NCI-H2029 (cell line): ENCODE measurements around the gene PBX4.

Experiments used
- DNase-seq: peaks from one replicate; lab custom pipeline; 2025; lab: John Stamatoyannopoulos, UW

PBX4 gene

DNA sequence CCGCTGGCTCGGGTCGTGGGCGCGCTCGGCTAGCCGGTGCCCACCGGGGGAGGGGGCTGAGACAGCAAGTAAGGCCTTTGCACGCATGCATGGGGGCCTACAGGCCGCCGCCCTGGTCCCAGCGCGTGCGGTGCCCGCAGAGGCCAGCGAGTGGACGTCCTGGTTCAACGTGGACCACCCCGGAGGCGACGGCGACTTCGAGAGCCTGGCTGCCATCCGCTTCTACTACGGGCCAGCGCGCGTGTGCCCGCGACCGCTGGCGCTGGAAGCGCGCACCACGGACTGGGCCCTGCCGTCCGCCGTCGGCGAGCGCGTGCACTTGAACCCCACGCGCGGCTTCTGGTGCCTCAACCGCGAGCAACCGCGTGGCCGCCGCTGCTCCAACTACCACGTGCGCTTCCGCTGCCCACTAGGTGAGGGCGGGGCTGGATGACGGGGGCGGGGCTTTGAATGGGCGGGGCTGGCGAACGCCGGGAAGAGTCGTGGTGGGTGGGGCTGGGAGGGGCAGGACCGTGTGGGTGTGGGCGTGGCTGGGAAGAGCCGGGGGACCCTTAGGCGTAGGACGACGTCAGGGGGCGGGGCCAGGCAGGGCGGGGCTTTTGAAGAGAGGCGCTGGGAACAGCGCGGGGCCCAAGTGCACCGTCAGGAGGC lies 78.3 kb downstream of the PBX4 start:
- DNase-seq = no peak

DNA sequence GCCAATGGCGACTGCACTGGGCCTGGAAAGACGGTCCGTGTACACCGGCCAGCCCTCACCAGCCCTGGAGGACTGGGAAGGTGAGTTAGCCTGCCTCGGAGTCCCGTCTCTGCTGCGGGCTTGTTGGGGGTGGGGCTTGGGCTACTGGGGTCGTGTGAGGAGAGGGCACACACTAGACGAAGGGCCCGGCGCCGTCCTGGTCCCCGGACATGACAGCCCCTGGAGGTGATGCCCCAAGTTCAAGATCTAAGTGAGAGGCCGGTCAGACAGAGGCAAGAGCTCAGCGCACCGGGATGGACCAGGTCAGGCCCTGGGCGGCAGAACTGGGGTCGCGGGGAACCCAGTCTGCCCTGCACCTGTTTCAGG lies 78.8 kb downstream of the PBX4 start:
- no peak for DNase-seq

DNA sequence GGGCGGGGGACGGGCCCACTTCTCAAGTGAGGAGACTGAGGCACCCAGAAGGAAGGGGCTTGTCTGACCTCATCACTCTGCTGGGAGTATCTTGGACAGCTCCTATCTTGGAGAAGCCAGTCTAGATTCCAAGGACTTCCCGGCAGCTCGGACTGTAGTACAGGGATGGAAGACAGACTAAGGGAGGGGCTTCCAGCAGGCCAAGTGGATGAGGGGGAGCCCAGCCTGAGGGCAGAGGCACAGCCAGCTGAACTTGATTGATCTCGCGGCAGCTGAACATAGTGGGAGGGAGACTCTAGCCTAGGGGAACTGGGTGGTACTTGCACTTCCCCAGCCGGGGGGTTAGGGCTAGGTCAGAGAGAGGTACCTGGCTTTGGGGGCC lies 79.7 kb downstream of the PBX4 start:
- DNase-seq = no peak

DNA sequence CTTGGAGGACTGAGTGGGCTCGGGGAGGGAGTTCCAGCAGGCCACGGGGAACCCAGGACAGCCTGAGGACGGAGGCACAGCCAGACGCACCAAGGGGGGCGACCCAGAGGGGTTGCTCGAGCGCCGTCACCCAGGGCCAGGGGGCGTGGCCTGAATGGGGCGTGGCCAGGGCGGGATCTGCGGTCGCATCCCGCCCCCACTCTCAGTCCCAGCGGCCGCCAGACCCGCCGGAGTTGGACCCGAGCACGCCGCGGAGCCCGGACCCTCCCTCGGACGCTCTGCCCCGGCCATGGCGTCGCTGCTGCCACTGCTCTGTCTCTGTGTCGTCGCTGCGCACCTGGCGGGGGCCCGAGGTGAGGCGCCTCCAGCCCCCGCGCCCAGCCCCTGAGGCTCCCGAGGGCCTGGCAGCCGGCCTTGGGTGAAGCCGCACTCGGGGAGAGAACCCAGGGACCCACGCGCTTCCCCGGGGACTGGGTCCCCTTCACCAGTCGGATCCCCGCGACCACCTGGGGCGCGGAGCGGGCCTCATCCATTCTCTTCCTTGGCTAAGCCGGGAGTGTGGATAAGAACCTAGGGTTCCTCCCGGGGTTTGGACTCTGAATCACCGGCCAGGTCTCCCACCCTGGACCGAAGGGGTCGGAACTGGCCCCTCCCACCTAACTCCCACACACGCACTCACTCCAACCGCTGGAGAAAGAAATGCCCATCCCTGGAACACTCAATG lies 80.3 kb downstream of the PBX4 start, which contains the start of gene CILP2:
Gene CILP2 (plus strand): TSS at position 205 of the 724 bp plus-strand sequence. CDS start 85 bp downstream, at position 290.
- DNase-seq = no peak

DNA sequence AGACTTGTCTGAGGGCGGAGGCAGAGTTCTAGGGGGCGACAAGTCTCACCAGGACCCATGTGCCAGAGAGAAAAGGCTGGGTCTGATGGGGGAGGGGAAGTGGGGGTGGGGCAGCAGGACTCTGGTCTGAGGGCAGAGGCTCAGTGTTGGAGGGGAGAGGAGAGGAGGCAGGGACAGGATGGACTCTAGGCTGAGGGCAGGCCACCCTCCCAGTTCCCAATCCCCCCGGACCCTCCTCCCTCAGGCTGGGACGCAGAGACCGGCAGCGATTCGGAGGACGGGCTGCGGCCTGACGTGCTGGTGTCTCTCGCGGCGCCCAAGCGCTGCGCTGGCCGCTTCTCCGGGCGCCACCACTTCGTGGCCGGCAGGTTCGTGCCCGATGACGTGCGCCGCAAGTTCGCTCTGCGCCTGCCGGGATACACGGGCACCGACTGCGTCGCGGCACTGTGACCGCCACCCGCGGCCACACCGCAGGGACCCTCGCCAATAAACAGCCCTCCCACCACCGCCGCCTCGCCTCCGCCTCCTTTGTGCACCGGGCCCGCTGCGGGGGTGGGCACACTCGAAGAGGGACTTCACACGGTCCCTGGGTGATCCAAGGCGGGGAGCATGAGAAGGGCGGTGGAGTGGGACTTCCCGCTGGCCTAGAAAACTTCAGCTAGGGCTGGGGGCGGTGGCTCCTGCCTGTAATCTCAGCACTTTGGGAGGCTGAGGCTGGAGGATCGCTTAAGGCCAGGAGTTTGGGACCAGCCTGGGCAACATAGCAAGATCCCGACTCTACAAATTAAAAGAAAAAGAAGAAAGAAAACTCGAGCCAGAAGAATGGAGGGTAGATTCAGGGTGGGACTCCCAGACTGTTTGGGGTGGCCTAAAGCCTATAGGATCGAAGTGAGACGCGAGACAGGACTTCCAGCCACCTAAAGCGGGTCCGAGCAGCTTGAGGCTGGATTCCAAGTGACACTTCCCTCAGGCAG lies 81.1 kb downstream of the PBX4 start:
- DNase-seq = no peak

DNA sequence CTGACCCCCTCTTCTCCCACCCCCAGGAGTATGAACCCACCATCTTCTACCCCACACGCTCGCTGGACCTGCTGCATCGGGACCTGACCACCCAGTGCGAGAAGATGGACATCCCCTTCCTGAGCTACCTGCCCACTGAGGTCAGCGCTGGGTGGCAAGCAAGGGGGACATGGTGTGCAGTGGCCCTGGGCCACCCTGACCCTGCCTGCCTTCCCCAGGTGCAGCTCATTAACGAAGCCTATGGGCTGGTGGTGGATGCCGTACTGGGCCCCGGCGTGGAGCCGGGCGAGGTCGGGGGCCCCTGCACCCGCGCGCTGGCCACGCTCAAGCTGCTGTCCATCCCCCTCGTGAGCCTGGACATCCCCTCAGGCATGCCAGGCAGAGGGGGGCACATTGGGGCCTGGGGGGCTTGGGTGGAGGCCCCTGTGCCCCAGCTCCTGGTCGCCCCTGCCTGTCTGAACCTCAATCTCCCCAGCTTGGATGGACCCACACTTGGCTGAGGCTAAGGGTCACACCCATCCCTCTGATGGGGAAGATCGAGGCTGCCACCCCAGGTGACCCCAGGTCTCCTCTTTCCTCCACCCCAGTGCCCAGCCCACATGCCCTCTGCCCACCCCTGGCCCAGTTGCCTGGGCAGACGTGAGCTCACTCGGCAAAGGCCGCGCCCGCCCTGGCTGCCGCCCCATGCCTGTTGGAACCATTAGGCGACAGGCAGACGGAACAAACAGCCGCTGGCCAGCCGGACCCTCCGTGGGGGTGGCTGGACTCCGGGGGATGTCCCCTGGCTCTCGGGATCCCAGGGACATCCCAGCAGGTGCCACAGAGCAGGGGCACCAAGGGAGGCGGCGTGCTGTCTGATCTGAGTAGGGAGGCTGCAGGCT lies 82.9 kb downstream of the PBX4 start:
- DNase-seq = no peak

DNA sequence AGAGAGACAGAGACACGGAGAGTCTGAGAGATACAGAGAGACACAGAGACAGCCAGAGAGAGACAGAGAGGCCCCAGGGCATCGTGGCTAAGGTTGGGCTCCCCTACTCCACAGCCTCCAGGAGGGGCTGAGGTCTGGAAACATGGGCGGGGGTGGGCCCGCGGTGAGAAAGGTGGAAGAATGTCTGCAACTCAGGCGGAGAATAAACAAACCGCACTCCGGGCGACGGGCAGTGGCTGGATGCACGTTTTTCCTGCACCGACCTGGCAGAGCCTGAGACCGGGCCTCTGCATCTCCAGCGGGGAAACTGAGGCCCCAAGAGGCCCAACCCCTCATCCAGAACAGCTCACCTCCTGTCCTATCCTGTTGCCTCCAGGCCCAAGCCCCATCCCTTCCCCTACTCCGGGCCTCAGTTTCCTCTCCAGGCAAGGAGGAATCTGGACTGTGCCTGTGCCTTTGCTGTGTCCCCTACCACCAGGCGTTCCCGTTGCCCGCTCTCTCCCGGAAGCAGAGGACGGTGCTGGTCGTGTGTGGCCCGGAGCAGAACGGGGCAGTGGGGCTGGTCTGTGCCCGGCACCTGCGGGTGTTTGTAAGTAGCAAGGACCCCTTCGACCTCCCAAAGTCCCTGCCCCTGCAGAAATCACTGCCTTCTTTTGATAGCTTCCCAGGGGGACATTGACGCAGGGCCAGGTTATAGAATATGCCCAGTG lies 83.8 kb downstream of the PBX4 start:
- DNase-seq = no peak

DNA sequence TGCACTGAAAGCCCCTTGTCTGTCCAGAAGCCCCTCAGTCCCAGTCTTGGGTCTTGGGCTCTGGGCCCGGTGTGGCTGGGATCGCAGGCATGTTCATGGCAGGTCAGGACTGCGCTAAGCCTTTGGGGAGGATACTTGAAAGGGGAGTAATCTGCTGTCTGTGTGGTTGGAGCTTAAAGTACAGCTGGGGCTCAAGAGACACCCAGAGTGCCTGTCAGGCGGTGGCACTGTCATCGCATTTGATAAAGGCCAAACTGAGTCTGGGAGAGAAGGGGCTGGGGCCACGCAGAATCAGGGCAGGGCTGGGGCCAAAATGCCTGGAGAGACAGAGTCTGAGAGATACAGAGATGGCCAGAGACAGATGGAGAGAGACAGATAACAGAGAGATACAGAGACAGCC lies 84.6 kb downstream of the PBX4 start:
- DNase-seq = no peak

DNA sequence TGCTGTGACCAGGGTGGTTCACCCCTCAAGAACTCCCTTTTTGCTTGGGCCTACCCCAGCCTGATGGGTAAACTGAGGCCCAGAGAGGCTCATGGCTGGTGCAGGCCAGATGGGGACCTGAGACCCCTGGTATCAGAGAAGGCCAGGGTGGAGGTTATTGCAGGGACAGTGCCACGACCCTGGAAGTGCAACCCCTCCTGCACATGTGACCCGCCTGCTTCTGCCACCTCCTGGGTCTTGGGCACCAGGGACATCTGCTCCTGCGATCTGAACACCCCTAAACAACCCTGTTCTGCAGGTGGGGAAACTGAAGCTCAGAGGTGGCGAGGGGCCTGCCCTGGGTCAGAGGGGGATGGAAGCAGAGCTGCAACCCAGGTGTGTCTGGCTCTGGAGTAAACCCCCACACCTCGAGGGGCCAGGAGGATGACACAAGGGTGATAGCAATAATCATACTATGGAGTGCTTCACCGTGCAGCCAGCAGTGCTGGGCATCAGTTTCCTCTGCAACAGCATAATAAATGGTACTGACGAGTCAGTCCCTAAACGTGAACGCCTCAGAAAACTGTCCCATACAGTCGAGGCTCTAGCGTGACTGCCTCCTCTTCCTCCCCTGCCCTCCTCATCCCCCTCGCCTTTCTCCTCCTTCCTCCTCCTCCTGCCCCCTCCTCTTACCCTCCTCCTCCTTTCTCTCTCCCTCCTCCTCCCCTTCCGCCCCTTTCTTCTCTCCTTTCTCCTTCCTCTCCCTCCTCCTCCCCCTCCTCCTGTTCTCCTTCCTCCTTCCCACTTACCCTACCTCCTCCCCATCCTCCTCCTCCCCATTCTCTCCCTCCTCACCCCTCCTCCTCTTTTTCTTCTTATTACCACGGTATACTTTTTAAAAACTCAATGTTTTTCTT lies 85.4 kb downstream of the PBX4 start:
- DNase-seq = no peak

DNA sequence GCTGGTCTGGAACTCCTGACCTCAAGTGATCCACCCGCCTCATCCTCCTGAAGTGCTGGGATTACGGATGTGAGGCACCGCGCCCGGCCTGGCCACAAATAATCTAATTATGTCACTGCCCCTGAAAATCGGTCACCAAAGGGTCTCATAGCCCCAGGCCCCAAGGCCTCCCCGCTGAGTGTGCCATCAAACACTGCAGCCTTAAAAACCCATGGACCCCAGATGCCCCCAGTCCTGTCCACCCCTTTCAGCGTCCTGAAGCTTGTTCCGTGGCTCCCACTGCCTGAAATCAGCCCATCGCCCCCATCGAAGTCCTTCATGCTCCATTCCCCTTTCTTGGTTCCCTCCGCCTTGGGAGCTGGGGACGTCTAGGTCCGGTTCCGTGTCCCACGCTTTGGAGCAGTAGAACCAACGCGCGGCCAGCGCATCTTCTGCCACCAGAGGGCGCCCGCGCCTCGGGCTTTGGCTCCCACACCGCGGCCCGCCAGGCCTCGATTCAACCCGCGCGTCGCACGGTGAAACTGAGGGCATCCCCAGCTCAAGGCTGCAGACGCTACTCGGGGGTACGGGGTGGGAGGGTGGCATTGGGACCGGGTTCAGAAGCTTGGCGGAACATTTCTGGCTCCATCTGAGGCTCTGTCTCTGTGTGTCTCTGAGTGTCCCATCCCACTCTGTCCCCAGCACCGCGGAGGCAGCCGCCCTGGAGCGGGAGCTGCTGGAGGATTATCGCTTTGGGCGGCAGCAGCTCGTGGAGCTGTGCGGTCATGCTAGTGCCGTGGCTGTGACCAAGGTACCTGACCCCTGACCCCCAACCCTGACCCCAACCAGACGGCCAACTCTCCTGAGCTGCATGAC lies 86.3 kb downstream of the PBX4 start:
- peak; percentile 47 for DNase-seq

DNA sequence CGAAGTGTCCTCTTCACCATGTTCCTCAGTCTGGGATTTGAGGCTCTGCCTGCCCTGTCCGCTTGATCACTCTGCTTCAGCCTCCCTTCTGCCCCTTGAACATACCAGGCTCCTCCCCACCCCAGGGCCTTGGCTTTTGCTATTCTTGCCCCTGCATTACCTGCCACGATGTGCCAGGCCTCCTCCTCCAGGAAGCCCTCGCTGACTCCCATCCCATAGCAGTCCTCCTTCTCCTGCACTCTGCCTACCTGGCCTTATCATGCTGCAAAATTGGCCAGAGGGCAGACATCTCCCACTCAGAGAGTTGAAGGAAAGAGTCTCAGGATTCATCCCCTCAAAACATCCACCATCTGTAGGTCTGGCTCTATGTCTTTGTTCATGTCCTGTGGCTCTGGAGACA lies 87.6 kb downstream of the PBX4 start:
- no peak for DNase-seq

DNA sequence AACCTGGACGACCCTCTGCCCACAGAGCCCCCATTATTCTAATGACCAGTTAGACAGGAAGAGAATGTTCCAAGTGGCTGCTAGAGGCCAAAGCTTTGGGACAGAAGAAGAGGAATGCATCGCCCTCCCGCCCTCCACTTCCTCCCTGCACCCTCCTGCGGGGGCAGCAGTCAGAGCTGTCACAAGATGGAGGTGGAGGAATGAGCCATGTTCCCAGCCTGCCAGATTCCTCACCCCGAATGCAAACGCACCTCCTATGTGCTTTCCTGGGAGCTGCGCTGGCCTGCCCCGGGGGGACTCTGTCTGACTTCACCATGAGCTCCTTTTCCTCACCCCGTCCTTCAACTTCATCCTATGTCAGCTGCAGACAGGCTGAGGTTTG lies 88.1 kb downstream of the PBX4 start:
- DNase-seq = no peak

DNA sequence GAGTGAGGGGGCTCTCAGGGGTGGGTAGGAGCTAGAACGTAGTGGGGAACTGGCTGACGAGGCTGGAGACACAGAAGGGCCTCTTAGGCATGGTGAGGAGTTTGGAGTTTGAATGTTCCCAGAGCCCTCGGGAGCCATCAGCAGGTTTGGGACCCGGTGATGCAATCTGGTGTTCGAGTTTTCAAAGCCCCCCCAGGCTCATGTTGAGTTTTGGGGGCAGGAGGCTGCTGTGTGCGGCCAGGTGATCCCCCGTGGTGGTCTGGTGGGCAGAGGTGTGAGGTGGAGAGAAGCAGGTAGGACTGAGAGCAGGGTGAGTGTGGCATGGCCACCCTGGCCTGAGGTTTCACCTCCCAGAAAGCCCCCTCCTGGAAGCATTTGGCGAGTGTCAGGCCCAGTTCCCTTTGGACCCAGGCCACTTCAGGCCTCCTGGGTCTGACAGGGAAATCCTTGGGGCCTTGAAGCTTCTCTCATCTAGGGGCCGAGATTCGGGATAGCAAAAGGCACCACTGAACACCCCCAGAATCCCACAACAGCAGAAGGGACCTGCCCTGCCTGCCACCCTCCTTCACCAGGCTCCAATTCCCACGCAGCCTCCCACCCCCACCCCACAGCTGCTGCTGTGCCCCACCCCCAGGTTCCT lies 88.6 kb downstream of the PBX4 start:
- no peak for DNase-seq

DNA sequence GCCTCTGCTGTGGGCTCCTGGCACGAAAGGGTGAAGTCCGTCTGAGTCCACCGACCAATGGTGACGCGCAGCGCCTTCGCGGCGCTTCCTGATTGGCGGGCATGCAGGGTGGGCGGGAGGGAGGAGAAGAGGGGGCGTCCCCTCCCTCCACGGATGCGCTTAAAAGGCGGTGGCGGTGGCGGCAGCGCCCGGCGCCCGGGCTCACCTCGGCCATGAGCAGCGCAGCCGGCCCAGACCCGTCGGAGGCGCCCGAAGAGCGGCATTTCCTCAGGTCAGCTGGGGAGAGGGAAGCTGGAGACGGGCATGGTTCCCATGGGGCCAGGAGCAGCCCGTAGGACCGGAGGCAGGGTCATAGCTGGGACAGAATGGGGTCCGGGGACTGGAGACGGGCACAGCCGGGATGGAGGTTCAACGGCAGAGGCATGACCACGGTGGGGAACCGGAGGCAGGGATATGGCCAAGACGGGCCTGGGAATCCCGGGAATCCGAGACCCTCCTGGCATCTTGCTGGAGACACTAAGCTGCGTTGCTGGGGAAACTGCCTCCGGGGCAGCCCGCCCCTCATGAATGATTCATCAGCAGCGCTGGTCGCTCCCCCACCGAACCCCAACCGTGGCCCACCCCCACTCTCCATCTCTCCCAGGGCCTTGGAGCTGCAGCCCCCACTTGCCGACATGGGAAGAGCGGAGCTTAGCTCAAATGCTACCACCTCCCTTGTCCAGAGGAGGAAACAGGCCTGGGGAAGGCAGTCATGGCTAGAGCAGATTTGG lies 89.6 kb downstream of the PBX4 start, which contains the start of gene YJEFN3:
Gene YJEFN3 (plus strand): TSS at position 191 of the 770 bp plus-strand sequence. CDS start 22 bp downstream, at position 213.
- peak; percentile 29 for DNase-seq

DNA sequence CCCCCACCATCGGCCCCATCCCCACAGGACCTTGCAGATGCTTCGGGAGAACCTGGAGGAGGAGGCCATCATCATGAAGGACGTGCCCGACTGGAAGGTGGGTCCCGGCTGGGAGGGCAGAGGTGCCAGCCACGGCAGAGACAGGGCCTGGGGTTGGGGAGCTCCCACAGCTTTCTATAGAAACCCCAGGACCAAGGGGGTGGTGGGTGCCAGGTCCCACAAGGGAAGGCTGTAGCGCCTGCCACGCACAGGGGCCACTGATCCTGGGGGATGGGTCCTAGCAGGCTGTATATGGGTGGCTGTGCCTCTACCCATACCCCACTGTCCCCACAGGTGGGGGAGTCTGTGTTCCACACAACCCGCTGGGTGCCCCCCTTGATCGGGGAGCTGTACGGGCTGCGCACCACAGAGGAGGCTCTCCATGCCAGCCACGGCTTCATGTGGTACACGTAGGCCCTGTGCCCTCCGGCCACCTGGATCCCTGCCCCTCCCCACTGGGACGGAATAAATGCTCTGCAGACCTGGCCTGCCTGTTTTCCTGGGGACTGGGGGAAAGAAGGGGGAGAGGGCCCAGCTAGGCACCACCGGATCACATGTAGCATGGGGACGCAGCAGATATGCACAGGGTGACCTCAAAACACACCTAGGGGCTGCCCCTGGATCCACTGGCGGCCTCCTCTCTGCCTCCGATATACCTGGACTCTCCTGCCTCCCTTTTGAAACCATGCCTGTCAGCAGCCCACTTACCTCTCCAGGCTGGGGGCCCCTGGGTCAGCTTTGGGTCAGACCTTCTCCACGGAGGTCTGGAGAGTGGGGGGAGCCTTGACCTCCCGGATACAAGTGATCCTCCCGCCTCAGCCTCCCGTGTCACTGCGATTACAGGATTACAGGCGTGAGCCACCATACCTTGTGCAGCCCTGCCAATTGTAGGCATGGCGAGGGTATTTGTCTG lies 90.5 kb downstream of the PBX4 start:
- DNase-seq = no peak

DNA sequence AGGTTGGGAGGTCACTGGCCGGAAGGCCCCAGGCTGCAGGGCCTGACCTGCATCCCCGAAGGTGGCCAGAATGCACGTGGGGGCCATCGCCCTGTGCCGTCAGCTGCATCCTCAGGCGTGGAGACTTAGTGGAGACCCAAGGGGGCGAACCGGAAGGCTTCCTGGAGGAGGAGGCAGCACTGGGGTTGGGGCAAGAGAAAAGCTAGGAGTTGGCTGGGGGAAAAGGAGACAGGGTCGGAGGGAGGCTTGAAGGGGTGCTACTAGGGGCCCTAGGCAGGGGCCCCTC lies 91.2 kb downstream of the PBX4 start:
- DNase-seq = no peak
